ENCODE data around the gene SLC25A30. TPM values are rescaled to one million over a fixed set of nuclear protein-coding genes. Genes with fewer than 3 reads are reported as not detected.

Gene SLC25A30
- total and polyA plus RNA-seq, 2 of the 13 experiments (the other 11 are each of a cell fraction or from before 2014, with no cell fraction given), result 19.6 to 22.5 TPM

DNA sequence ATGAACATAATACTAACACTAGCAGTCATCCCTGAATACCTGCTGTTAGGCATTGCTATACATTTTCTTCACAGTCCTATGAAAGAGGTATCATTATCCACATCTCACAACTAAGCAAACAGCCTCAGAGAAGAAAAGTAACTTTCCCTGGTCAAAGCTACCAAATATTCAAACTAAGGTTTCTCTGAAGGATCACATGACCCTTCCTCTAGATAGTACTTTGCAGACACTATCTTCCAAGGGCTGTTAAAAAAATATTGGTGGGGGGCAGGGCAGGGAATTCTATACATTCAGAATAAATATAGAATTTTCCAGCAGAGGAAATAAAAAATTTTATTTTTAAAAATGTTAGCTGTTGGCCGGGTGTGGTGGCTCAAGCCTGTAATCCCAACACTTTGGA, 3.1 kb downstream of the SLC25A30 start:
- CTCF ChIA-PET (ENCODE audit: low intra/inter-chr PET ratio, low total read pairs), result no interaction called here
- Histone ChIP-seq H4K20me1 (ENCODE audit: insufficient read depth, low read length) (peaks cover 20% of the 10 kb centered on the region; the same call in 1 of the 2 replicates), H3K79me2 (ENCODE audit: insufficient read depth, low read length) (peaks cover 48% of the 10 kb centered on the region), H3K36me3 (replicated peaks in 1 of 2; ENCODE audit: control insufficient read depth in 1 of 2, insufficient read depth in 2 of 2, low read length in 2 of 2) (peaks cover 2 to 18% of the 10 kb centered on the region in 2 experiments; a peak in 4 of 5 replicates), H2AFZ (ENCODE audit: low read length) (no peak overlapping the region), H3K27me3 (ENCODE audit: control insufficient read depth in 1 of 2, insufficient read depth in 2 of 2, low read length in 2 of 2) (no peaks in the 10 kb centered on the region; a peak in 1 of 5 replicates), H3K4me3 (replicated peaks in 1 of 3; ENCODE audit: insufficient read depth in 1 of 3, low read depth in 2 of 3, low read length in 3 of 3) (peak overlapping the region in 1 of 3 experiments; percentile 39; a peak in 1 of 6 replicates), H3K27ac (ENCODE audit: extremely low read length, insufficient read depth, low read length) (peak overlapping the region; percentile 6), H3K9ac (ENCODE audit: insufficient read depth, low read depth, low read length) (no peak overlapping the region), H3K4me2 (ENCODE audit: low read depth, low read length) (peak overlapping the region; percentile 52), H3K4me1 (ENCODE audit: insufficient read depth, low read length) (peaks cover 52% of the 10 kb centered on the region), H3K9me3 (ENCODE audit: low read length) (no peaks in the 10 kb centered on the region)
- FAIRE-seq, result no peak
- DNase-seq (ENCODE audit: low spot score), result no peak
- no TSS peak for BruUV-seq (replicated peaks)
- no peak for ATAC-seq
- POLR2A ChIA-PET, result interaction anchor here (0.7 to 6.5 kb wide), 3 partner anchors 52 to 562 kb away, joined by 3 to 47 read pairs (median 4); partner anchors contain the start of gene TPT1
- in situ Hi-C loops (cut with HindIII; ENCODE audit: extremely low pct_ligation_motif_present, low pct_unique_long_range_greater_than_20kb) (loop anchor here (5.0 kb wide), 1 partner anchor 52 kb away; no protein-coding TSS in a partner anchor), intact Hi-C loops (cut with micrococcal nuclease; ENCODE audit: unreplicated experiment) (loop anchor here (5.0 kb wide), 1 partner anchor 77 kb away; no protein-coding TSS in a partner anchor)
- WGBS (ENCODE audit: low lambda C conversion rate), result 100% methylated on average over 1 of the region's 1 CpG
- no peak for TF ChIP-seq ZFY (CRISPR knock-in tag; IDR thresholded peaks at IDR 0.05)
- no peak for TF ChIP-seq THAP8 (CRISPR knock-in tag; IDR thresholded peaks at IDR 0.05; ENCODE audit: borderline replicate concordance)
- no peak for TF ChIP-seq GRHL1 (CRISPR knock-in tag; conservative IDR thresholded peaks at IDR 0.05)
- no peak for TF ChIP-seq LBX2 (CRISPR knock-in tag; IDR thresholded peaks at IDR 0.05; ENCODE audit: borderline replicate concordance)
- TF ChIP-seq ZNF703 (CRISPR knock-in tag; IDR thresholded peaks at IDR 0.05; ENCODE audit: borderline replicate concordance), result no peak
- no peak for TF ChIP-seq ZNF20 (CRISPR knock-in tag; IDR thresholded peaks at IDR 0.05)

Measured in HepG2 (cell line).